H1 (cell line): Measurements from ENCODE around the gene BIRC2. TPM values are rescaled to one million over a fixed set of nuclear protein-coding genes. Genes with fewer than 3 reads are reported as not detected.

Experiments used
- CTCF ChIA-PET: fragments of 300-600 bp; sonication (Branson Sonifier 250); formaldehyde crosslinking; loops from one replicate; lab custom pipeline; 2021; ENCODE audit not compliant: partially characterized antibody; lab: Charles Lee
- POLR2A ChIA-PET: fragments of 300-600 bp; sonication (Branson Sonifier 250); formaldehyde crosslinking; loops from one replicate; lab custom pipeline; 2021; ENCODE audit warnings: inconsistent platforms; ENCODE audit not compliant: partially characterized antibody; lab: Charles Lee
- DNase-seq, 2 experiments: peaks; one replicate each; pipeline versions ENCODE4 v3.0.0 to v3.0.0-alpha.2; 2010 to 2022; ENCODE audit warnings: low spot score in 2 of 2, low read depth in 1 of 2, mixed read lengths in 1 of 2
- FAIRE-seq: peaks from 2 replicates; lab custom pipeline; 2011; peaks lifted over from hg19 to GRCh38; lab: Jason Lieb, UNC
- H2AFZ ChIP-seq: 2 replicates; pipeline ENCODE4 v1.8.1; 2012; ENCODE audit warnings: low read length, inconsistent platforms
- H2AK5ac ChIP-seq: 2 replicates; pipeline ENCODE4 v1.6.1; 2013; ENCODE audit warnings: low read depth, low read length
- H2BK120ac ChIP-seq: replicated peaks from 2 replicates; pipeline ENCODE3; 2013; ENCODE audit warnings: low read depth, low read length, inconsistent platforms
- H2BK12ac ChIP-seq: 2 replicates; pipeline ENCODE4 v1.6.1; 2013; ENCODE audit warnings: low read depth, low read length
- H2BK15ac ChIP-seq: 2 replicates; pipeline ENCODE4 v1.6.1; 2013; ENCODE audit warnings: low read length
- H2BK20ac ChIP-seq: 2 replicates; pipeline ENCODE4 v1.6.1; 2013; ENCODE audit warnings: low read length
- H2BK5ac ChIP-seq: 2 replicates; pipeline ENCODE4 v1.6.1; 2013; ENCODE audit warnings: low read depth, low read length
- H3K14ac ChIP-seq: 2 replicates; pipeline ENCODE4 v1.6.1; 2013; ENCODE audit warnings: inconsistent platforms; ENCODE audit not compliant: insufficient read length
- H3K18ac ChIP-seq: 2 replicates; pipeline ENCODE4 v1.6.1; 2013; ENCODE audit warnings: low read length; ENCODE audit errors: extremely low read depth
- H3K23ac ChIP-seq: 2 replicates; pipeline ENCODE4 v1.6.1; 2013; ENCODE audit warnings: inconsistent platforms; ENCODE audit not compliant: insufficient read length
- H3K23me2 ChIP-seq: 2 replicates; pipeline ENCODE4 v1.6.1; 2013; ENCODE audit warnings: low read depth, low read length
- H3K27ac ChIP-seq: 2 replicates; pipeline ENCODE4 v1.6.1; 2011; ENCODE audit warnings: low read depth, low read length, inconsistent platforms
- H3K27me3 ChIP-seq, 4 experiments: replicated peaks in 1 of 4; 1 replicate in 1 of 4; 2 replicates in 3 of 4; pipeline versions ENCODE4 v1.6.1 to v1.8.1; 2011 to 2013; ENCODE audit warnings: low read length in 3 of 4, mild to moderate bottlenecking in 3 of 4, inconsistent platforms in 2 of 4, mixed read lengths in 2 of 4, moderate library complexity in 1 of 4; ENCODE audit not compliant: control insufficient read depth in 3 of 4, insufficient read depth in 3 of 4; ENCODE audit errors: extremely low read depth in 1 of 4
- H3K36me3 ChIP-seq, 4 experiments: 2 replicates each; pipeline versions ENCODE4 v1.6.1 to v1.8.1; 2011 to 2013; ENCODE audit warnings: mild to moderate bottlenecking in 4 of 4, low read length in 3 of 4, moderate library complexity in 2 of 4, control low read depth in 1 of 4, inconsistent platforms in 1 of 4; ENCODE audit not compliant: insufficient read depth in 4 of 4, control insufficient read depth in 2 of 4
- H3K4ac ChIP-seq: replicated peaks from 2 replicates; pipeline ENCODE3; 2013; ENCODE audit warnings: low read length, low read depth, mixed read lengths, inconsistent platforms; ENCODE audit not compliant: insufficient read length
- H3K4me1 ChIP-seq, 4 experiments: replicated peaks in 1 of 4; 1 replicate in 1 of 4; 2 replicates in 3 of 4; pipeline versions ENCODE4 v1.6.1 to v1.8.1; 2011 to 2013; ENCODE audit warnings: low read length in 3 of 4, inconsistent platforms in 2 of 4, mixed read lengths in 1 of 4; ENCODE audit not compliant: insufficient read depth in 4 of 4, control insufficient read depth in 3 of 4
- H3K4me2 ChIP-seq, 2 experiments: 2 replicates each; pipeline versions ENCODE4 v1.6.1 to v1.8.1; 2011 to 2013; ENCODE audit warnings: low read depth in 2 of 2, low read length in 2 of 2, control low read depth in 1 of 2, inconsistent platforms in 1 of 2, mild to moderate bottlenecking in 1 of 2; ENCODE audit not compliant: insufficient read depth in 1 of 2
- H3K4me3 ChIP-seq, 4 experiments: fragments of 200-600, 300-600 bp in 1 of 4; sonication (generic), shearing (Covaris generic), sonication (Bioruptor Twin) in 1 of 4; 2 replicates each; pipeline versions ENCODE4 v1.5.1 to v1.8.1; 2011 to 2016; ENCODE audit warnings: low read length in 4 of 4, low read depth in 3 of 4, control low read depth in 2 of 4, inconsistent platforms in 2 of 4, mild to moderate bottlenecking in 2 of 4, mixed read lengths in 1 of 4, moderate library complexity in 1 of 4; ENCODE audit not compliant: insufficient read depth in 2 of 4; ENCODE audit errors: extremely low read depth in 1 of 4
- H3K56ac ChIP-seq: replicated peaks from 2 replicates; pipeline ENCODE3; 2013; ENCODE audit warnings: low read depth, mild to moderate bottlenecking, mixed read lengths, low read length, inconsistent platforms; ENCODE audit not compliant: insufficient read length
- H3K79me1 ChIP-seq: 2 replicates; pipeline ENCODE4 v1.6.1; 2013; ENCODE audit warnings: low read depth, low read length, control low read depth
- H3K79me2 ChIP-seq, 2 experiments: 2 replicates each; pipeline versions ENCODE4 v1.6.1 to v1.8.1; 2012 to 2013; ENCODE audit warnings: low read length in 2 of 2, mild to moderate bottlenecking in 2 of 2, inconsistent platforms in 1 of 2; ENCODE audit not compliant: insufficient read depth in 2 of 2, control insufficient read depth in 1 of 2
- H3K9ac ChIP-seq, 4 experiments: replicated peaks in 1 of 4; 1 replicate in 1 of 4; 2 replicates in 3 of 4; pipeline versions ENCODE4 v1.6.1 to v1.8.1; 2011 to 2013; ENCODE audit warnings: low read depth in 3 of 4, low read length in 3 of 4, control low read depth in 2 of 4, mild to moderate bottlenecking in 2 of 4, moderate library complexity in 2 of 4, inconsistent platforms in 1 of 4; ENCODE audit errors: extremely low read depth in 1 of 4
- H3K9me3 ChIP-seq, 2 experiments: 2 replicates each; pipeline versions ENCODE4 v1.6.1 to v1.8.1; 2012 to 2013; ENCODE audit warnings: mild to moderate bottlenecking in 2 of 2, moderate library complexity in 2 of 2, control low read depth in 1 of 2, inconsistent platforms in 1 of 2, low read depth in 1 of 2, low read length in 1 of 2, mixed read lengths in 1 of 2; ENCODE audit not compliant: insufficient read depth in 2 of 2
- H4K20me1 ChIP-seq, 2 experiments: replicated peaks in 1 of 2; 2 replicates each; pipeline versions ENCODE3 to v1.8.1; 2011 to 2013; ENCODE audit warnings: inconsistent platforms in 2 of 2, low read length in 2 of 2, mild to moderate bottlenecking in 1 of 2; ENCODE audit not compliant: insufficient read depth in 2 of 2, control insufficient read depth in 1 of 2
- H4K5ac ChIP-seq: 2 replicates; pipeline ENCODE4 v1.6.1; 2013; ENCODE audit warnings: low read length, low read depth, mixed read lengths, inconsistent platforms; ENCODE audit not compliant: insufficient read length
- H4K8ac ChIP-seq: 2 replicates; pipeline ENCODE4 v1.8.0; 2013; ENCODE audit warnings: mild to moderate bottlenecking, moderate library complexity, low read length, inconsistent platforms; ENCODE audit not compliant: insufficient read depth; ENCODE audit errors: extremely low read depth
- H4K91ac ChIP-seq: replicated peaks from 2 replicates; pipeline ENCODE3; 2013; ENCODE audit warnings: low read length, mixed read lengths, inconsistent platforms; ENCODE audit not compliant: insufficient read length
- POLR2AphosphoS5 ChIP-seq: IDR thresholded peaks from 2 replicates; pipeline ENCODE4 v1.6.1; 2011; ENCODE audit warnings: low read depth, low read length
- RXRA ChIP-seq: IDR thresholded peaks from 2 replicates; pipeline ENCODE4 v1.6.1; 2011; ENCODE audit warnings: low read depth, mild to moderate bottlenecking, low read length, moderate library complexity; ENCODE audit not compliant: insufficient read depth
- SP2 ChIP-seq: IDR thresholded peaks from 2 replicates; pipeline ENCODE4 v1.6.1; 2012; ENCODE audit warnings: mild to moderate bottlenecking, low read length, inconsistent platforms
- WGBS, 2 experiments: shearing (Covaris generic) in 1 of 2; methylation state at CpG; one replicate each; pipeline versions ENCODE4 v1.1.6 to v1.1.7; 2013 to 2015; ENCODE audit warnings: low lambda C conversion rate in 2 of 2, mixed read lengths in 2 of 2, inconsistent platforms in 1 of 2, low coverage in 1 of 2, missing lambda C conversion rate in 1 of 2; ENCODE audit not compliant: insufficient replicate concordance in 2 of 2, insufficient coverage in 1 of 2, insufficient read length in 1 of 2; ENCODE audit errors: extremely low coverage in 1 of 2, missing lambda C conversion rate in 1 of 2; 5-methylcytosine and 5-hydroxymethylcytosine counted together
- polyA plus RNA-seq, 7 experiments: library from polyadenylated mRNA; depleted of rRNA in 3 of 7; stranded (reverse) in 5 of 7; unstranded in 2 of 7; fragments of >200 nt in 5 of 7; fragments of 200-250 nt in 2 of 7; gene quantifications; 1 replicate in 5 of 7; 2 replicates in 1 of 7; 4 replicates in 1 of 7; pipeline versions ENCODE4 v1.2.1 to v1.2.3, GENCODE V29; 2011 to 2013; ENCODE audit warnings: missing spikeins in 2 of 7, mixed read lengths in 2 of 7
- total RNA-seq: library from RNA; stranded (reverse); fragmentation: NEBNext Ultra II Directional; extraction: Animal tissue kit (Norgen Biotek cat#: 25700); gene quantifications from 2 replicates; pipeline ENCODE4 v1.2.1, GENCODE V29; 2021
- TF ChIP-seq, protein P1 (sequence below), 3 experiments: IDR thresholded peaks; 1 replicate in 2 of 3; 2 replicates in 1 of 3; pipeline versions ENCODE4 v1.5.1 to v1.6.1; 2011; ENCODE audit warnings: low read length in 3 of 3, mild to moderate bottlenecking in 3 of 3, inconsistent platforms in 2 of 3, low read depth in 1 of 3, moderate library complexity in 1 of 3; ENCODE audit not compliant: insufficient read depth in 1 of 3; ENCODE audit errors: control extremely low read depth in 1 of 3

The BIRC2 gene
- total and polyA plus RNA-seq, 2 of the 8 experiments (the other 6 are each of a cell fraction or from before 2014, with no cell fraction given) = 18.4 to 24.7 TPM

GRCh38 chr11:102325088-102325487, 21.9 kb upstream of the BIRC2 start:
- Histone ChIP-seq H3K56ac (no peak overlapping the region), H4K8ac (no peak overlapping the region), H3K23ac (no peak overlapping the region), H2BK5ac (no peak overlapping the region), H2BK20ac (no peak overlapping the region), H3K9ac (no peak overlapping the region), H3K14ac (no peak overlapping the region), H3K36me3 (no peaks in the 10 kb centered on the region)
- CTCF ChIA-PET = interaction anchor here (0.6 to 2.1 kb wide), 5 partner anchors 11 to 1594 kb away, joined by 3 to 9 read pairs (median 4); no protein-coding TSS in a partner anchor
- 86% methylated on average over 3 of the region's 3 CpGs; no CpG with 5 or more reads in 1 of the 2 experiments for WGBS, 2 experiments
- TF ChIP-seq SP2 (no peak), POLR2AphosphoS5 (no peak), RXRA (no peak)
- TF ChIP-seq, protein P1, sequence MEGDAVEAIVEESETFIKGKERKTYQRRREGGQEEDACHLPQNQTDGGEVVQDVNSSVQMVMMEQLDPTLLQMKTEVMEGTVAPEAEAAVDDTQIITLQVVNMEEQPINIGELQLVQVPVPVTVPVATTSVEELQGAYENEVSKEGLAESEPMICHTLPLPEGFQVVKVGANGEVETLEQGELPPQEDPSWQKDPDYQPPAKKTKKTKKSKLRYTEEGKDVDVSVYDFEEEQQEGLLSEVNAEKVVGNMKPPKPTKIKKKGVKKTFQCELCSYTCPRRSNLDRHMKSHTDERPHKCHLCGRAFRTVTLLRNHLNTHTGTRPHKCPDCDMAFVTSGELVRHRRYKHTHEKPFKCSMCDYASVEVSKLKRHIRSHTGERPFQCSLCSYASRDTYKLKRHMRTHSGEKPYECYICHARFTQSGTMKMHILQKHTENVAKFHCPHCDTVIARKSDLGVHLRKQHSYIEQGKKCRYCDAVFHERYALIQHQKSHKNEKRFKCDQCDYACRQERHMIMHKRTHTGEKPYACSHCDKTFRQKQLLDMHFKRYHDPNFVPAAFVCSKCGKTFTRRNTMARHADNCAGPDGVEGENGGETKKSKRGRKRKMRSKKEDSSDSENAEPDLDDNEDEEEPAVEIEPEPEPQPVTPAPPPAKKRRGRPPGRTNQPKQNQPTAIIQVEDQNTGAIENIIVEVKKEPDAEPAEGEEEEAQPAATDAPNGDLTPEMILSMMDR (IDR thresholded peaks at IDR 0.05; ENCODE audit: control extremely low read depth in 1 of 3, insufficient read depth in 1 of 3, low read depth in 1 of 3, low read length in 3 of 3) = peak in 1 of 3 experiments; percentile 14; a peak in 1 of 4 replicates
- TF ChIP-seq, all 59 proteins: peak for 1
- POLR2A ChIA-PET = no interaction called here
- no peak overlapping the region for H4K91ac ChIP-seq
- no peaks in the 10 kb centered on the region for H3K9me3 ChIP-seq
- no peak overlapping the region for H4K5ac ChIP-seq
- H3K79me1 ChIP-seq = no peaks in the 10 kb centered on the region
- H3K23me2 ChIP-seq = no peaks in the 10 kb centered on the region
- H3K4me1 ChIP-seq = no peaks in the 10 kb centered on the region
- no peaks in the 10 kb centered on the region for H3K27me3 ChIP-seq
- no peaks in the 10 kb centered on the region for H4K20me1 ChIP-seq
- FAIRE-seq (no peak), DNase-seq (no peak)
- no peaks in the 10 kb centered on the region for H3K79me2 ChIP-seq
- H2AK5ac ChIP-seq = no peak overlapping the region
- H2BK15ac ChIP-seq = no peak overlapping the region
- H3K4me2 ChIP-seq = no peak overlapping the region
- H3K18ac ChIP-seq = no peak overlapping the region
- H3K4ac ChIP-seq = no peak overlapping the region
- no peak overlapping the region for H3K4me3 ChIP-seq
- no peak overlapping the region for H3K27ac ChIP-seq
- H2AFZ ChIP-seq = peak overlapping the region; percentile 66
- H2BK120ac ChIP-seq = no peak overlapping the region
- no peak overlapping the region for H2BK12ac ChIP-seq
